ENCODE measurements around the gene CXCL16. TPM values are rescaled to one million over a fixed set of nuclear protein-coding genes. Genes with fewer than 3 reads are reported as not detected.

Gene CXCL16
- polyA plus RNA-seq, 3 donors, result 11.0 to 13.8 (median 11.5) TPM

- no peak for DNase-seq (ENCODE audit: low read depth in 3 of 3, low spot score in 2 of 3)
These were observed 12.2 kb upstream of the CXCL16 start for GRCh38 chr17:4751932-4752331.

- no peak for DNase-seq (ENCODE audit: low read depth in 3 of 3, low spot score in 2 of 3)
These were observed 10.9 kb upstream of the CXCL16 start for GRCh38 chr17:4750606-4751005.

GRCh38 chr17:4748686-4749085, 9.0 kb upstream of the CXCL16 start:
- DNase-seq (ENCODE audit: low read depth in 3 of 3, low spot score in 2 of 3), result no peak

DNA sequence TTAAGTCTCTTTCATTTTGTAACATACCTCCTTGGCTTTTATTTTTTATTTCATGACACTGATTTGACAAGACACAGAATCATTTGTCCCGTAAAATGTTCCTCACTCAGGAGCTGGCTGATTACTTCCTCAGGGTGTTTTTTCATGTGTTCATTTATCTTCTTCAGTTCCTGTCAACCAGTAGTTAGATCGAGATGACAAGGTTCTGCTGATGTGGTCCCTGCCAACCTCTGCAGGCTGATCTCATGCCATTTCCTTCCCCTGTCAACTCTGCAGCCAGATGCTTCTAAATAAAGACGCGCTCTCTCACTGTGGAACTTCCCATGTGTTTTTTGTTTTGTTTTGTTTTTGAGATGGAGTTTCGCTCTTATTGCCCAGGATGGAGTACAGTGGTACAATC, 8.1 kb upstream of the CXCL16 start:
- DNase-seq (ENCODE audit: low read depth in 3 of 3, low spot score in 2 of 3), result no peak

DNA sequence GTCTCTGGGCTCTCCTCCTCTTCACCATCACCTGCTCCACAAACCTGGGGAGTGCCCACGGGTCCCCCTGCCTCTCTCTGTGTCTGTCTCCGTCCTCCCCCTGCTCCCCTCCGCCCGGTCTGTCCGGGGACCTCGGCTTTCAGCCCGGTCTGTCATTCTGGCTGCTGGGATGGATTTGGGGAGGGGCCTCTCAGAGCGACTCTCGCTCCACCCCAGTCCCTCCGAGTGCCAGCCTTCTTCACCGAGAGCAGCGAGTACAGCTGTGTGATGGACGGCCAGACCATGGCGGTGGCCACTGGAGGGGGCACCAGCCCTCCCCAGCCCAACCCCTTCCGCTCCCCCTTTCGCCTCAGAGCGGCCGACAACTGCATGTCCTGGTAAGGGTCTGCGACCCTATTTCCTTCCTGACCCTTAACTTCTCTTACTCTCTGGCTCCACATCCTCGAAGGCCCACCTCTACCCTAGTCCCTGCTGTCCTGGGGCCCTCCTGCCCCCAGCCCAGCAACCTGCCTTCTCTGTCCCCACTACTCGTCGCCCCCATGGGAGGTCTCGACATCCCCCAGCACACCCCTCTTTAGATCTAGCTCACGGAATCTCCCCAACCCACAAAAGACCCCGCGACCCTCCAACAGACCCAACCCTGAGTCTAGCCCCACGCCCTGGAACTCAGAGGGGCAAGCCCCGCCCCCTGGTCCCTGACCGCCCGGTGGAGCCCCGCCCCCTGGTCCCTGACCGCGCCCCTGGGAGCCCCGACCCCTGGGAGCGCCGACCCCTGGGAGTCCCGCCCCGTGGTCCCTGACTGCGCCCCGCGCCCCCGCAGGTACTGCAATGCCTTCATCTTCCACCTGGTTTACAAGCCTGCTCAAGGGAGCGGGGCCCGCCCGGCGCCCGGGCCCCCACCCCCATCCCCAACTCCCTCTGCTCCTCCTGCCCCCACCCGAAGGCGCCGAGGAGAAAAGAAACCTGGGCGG, 5.6 kb upstream of the CXCL16 start:
- no peak for DNase-seq (ENCODE audit: low read depth in 3 of 3, low spot score in 2 of 3)

- no peak for DNase-seq (ENCODE audit: low read depth in 3 of 3, low spot score in 2 of 3)
These were observed 4.2 kb upstream of the CXCL16 start for GRCh38 chr17:4743898-4744297.

- no peak for DNase-seq (ENCODE audit: low read depth in 3 of 3, low spot score in 2 of 3)
These were observed 3.5 kb upstream of the CXCL16 start for GRCh38 chr17:4743216-4743615.

GRCh38 chr17:4742629-4743028, 2.9 kb upstream of the CXCL16 start:
- no peak for DNase-seq (ENCODE audit: low read depth in 3 of 3, low spot score in 2 of 3)

- DNase-seq (ENCODE audit: low read depth in 3 of 3, low spot score in 2 of 3), result no peak
These were observed 2.4 kb upstream of the CXCL16 start for GRCh38 chr17:4742133-4742532.

DNA sequence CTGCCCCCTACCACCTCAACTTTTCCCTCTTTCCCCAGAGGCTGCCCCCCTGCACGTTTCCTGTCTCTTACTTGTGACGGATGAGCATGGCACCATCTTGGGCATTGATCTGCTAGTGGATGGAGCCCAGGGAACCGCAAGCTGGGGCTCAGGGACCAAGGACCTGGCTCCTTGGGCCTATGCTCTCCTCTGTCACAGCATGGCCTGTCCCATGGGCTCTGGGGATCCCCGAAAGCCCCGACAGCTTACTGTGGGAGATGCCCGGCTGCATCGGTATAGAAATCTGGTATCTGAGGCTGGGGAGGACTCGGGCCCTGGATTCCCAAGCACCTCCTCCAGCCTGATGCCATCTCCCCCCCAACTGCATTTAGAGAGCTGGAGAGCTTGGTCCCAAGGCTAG, 1.8 kb upstream of the CXCL16 start:
- no peak for DNase-seq (ENCODE audit: low read depth in 3 of 3, low spot score in 2 of 3)

DNA sequence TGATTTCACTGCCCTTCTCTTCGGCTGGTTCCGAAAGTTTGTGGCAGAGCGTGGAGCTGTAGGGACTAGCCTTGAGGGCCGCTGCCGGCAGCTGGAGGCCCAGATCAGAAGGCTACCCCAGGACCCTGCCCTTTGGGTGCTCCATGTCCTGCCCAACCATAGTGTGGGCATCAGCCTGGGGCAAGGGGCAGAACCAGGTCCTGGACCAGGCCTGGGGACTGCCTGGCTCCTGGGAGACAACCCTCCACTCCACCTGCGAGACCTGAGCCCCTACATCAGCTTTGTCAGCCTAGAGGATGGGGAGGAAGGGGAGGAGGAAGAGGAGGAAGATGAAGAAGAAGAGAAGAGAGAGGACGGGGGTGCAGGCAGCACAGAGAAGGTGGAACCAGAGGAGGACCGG, 856 bp upstream of the CXCL16 start:
- no peak for DNase-seq (ENCODE audit: low read depth in 3 of 3, low spot score in 2 of 3)

GRCh38 chr17:4740025-4740351, 260 bp upstream of the CXCL16 start:
- DNase-seq (ENCODE audit: low read depth in 3 of 3, low spot score in 2 of 3), result no peak

DNA sequence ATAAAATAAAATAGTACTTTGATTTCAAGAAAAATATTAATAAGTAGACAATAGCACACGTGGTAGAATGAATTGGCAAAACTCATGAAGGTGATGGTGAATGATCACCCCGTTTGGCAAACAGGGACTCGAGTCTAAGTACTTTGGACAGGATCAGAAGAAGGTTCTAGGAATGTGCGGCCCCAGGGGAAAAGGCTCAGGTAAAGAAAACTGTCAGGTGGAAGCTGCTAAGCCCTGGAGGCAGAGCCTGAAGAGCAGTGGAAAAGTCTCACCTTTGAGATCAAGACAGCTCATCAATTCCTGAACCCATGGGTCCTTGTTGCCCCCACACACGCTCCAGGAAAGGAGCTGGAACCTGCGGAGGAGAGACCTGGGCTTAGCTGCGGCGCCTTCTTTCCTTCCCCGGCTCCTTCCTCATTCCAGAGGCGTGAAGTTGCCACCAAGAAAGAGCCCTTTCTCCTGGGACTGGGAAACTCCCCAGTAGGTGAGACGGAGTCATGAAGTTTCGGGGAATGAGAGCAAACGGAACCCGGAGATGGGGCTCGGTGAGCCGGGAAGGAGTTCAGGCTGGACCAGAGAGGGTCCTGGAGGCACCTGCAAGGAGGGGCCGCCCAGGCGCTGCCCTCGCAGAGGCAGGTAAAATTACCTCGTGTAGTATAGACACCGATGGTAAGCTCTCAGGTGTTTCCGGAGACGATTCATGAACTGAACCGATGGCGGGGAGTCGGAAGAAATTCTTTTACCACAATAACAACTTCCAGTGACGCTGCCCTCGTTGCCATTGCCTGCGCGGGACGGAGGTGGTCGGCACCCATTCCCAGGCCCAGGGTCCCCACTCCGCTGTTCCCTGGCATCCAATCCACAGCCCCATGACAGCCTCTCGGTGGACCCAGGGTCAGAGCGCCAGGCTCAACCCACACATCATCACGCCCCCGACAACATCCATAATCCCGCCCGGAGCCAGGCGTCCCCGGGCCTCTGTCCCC, 1.3 kb downstream of the CXCL16 start:
- DNase-seq (ENCODE audit: low read depth in 3 of 3, low spot score in 2 of 3), result no peak

GRCh38 chr17:4735876-4736651, 3.7 kb downstream of the CXCL16 start:
- DNase-seq (ENCODE audit: low read depth in 3 of 3, low spot score in 2 of 3), result no peak

- no peak for DNase-seq (ENCODE audit: low read depth in 3 of 3, low spot score in 2 of 3)
These were observed 4.8 kb downstream of the CXCL16 start for GRCh38 chr17:4734857-4735475.

GRCh38 chr17:4733073-4733531, 6.6 kb downstream of the CXCL16 start:
- DNase-seq (ENCODE audit: low read depth in 3 of 3, low spot score in 2 of 3), result no peak

- no peak for DNase-seq (ENCODE audit: low read depth in 3 of 3, low spot score in 2 of 3)
These were observed 11.6 kb downstream of the CXCL16 start for GRCh38 chr17:4728124-4728523.

GRCh38 chr17:4725646-4726310, 13.9 kb downstream of the CXCL16 start:
- no peak for DNase-seq (ENCODE audit: low read depth in 3 of 3, low spot score in 2 of 3)

GRCh38 chr17:4724650-4725049, 15.1 kb downstream of the CXCL16 start:
- no peak for DNase-seq (ENCODE audit: low read depth in 3 of 3, low spot score in 2 of 3)

Data from right renal cortex interstitium (tissue), 3 donors.